ENCODE data around the gene SERPINB6.

GRCh38 chr6:2990248-2990931, 19.0 kb upstream of the SERPINB6 start:
- TF ChIP-seq CTCF (conservative IDR thresholded peaks at IDR 0.05; ENCODE audit: low read depth, low read length) = no peak
- TF ChIP-seq EZH2 (IDR thresholded peaks at IDR 0.05; ENCODE audit: borderline replicate concordance, low read depth, low read length, poor library complexity, severe bottlenecking) = no peak

All from A673 (cell line).